Measurements from ENCODE around the gene C4orf50. TPM values are rescaled to one million over a fixed set of nuclear protein-coding genes. Genes with fewer than 3 reads are reported as not detected.

C4orf50 gene
- total RNA-seq, 5 donors from 2014 or later (not counting 1 experiment from before 2014, with no cell fraction given): 0.28 to 3.0 (median 0.54) TPM

- Mint-ChIP-seq H3K4me1 (peaks cover 0 to 4% (median 2%) of the 10 kb centered on the region in 3 donors), H3K27me3 (peaks cover 37 to 44% of the 10 kb centered on the region in 2 donors), H3K4me3 (no peak overlapping the region), H3K9me3 (peaks cover 0 to 4% (median 0%) of the 10 kb centered on the region in 3 donors), H3K36me3 (no peaks in the 10 kb centered on the region), H3K27ac (no peak overlapping the region)
- WGBS (ENCODE audit: insufficient coverage): 100% methylated on average over 1 of the region's 1 CpG
- no peak for DNase-seq
- ChIA-PET POLR2A (no interaction called here), CTCF (no interaction called here)
- Histone ChIP-seq H3K9me3 (no peaks in the 10 kb centered on the region), H3K27me3 (replicated peaks in 1 of 2; ENCODE audit: control insufficient read depth in 2 of 2, extremely low read depth in 1 of 2, insufficient read depth in 2 of 2, low read length in 1 of 2) (peaks cover 3 to 28% of the 10 kb centered on the region in 2 experiments), H3K36me3 (ENCODE audit: control insufficient read depth in 2 of 2, extremely low read depth in 1 of 2, insufficient read depth in 1 of 2, low read length in 1 of 2) (no peaks in the 10 kb centered on the region), H3K4me1 (ENCODE audit: control insufficient read depth in 1 of 2, extremely low read depth in 1 of 2, insufficient read depth in 2 of 2, low read length in 2 of 2) (peaks cover 0 to 7% of the 10 kb centered on the region in 2 experiments), H3K27ac (ENCODE audit: low read length) (no peak overlapping the region), H3K4me3 (ENCODE audit: control insufficient read depth in 1 of 2, extremely low read depth in 1 of 2, low read length in 1 of 2) (no peak overlapping the region)
- ATAC-seq (replicated peaks in 1 of 4): no peak
Observed at GRCh38 chr4:5883916-5884315, 134.3 kb downstream of the C4orf50 start.

- Mint-ChIP-seq H3K9me3 (peaks cover 0 to 5% (median 0%) of the 10 kb centered on the region in 3 donors), H3K4me3 (no peak overlapping the region), H3K27ac (no peak overlapping the region), H3K36me3 (no peaks in the 10 kb centered on the region), H3K4me1 (peaks cover 0 to 1% (median 0%) of the 10 kb centered on the region in 3 donors), H3K27me3 (peaks cover 35 to 42% of the 10 kb centered on the region in 2 donors)
- no peaks in the 10 kb centered on the region for H3K9me3 ChIP-seq
- POLR2A ChIA-PET: no interaction called here
- H3K36me3 ChIP-seq (ENCODE audit: control insufficient read depth in 2 of 2, extremely low read depth in 1 of 2, insufficient read depth in 1 of 2, low read length in 1 of 2): no peaks in the 10 kb centered on the region
- CTCF ChIA-PET: no interaction called here
- no peak for DNase-seq
- WGBS (ENCODE audit: insufficient coverage): 65% methylated on average over 3 of the region's 3 CpGs
- peaks cover 0 to 7% of the 10 kb centered on the region in 2 experiments for H3K4me1 ChIP-seq (ENCODE audit: control insufficient read depth in 1 of 2, extremely low read depth in 1 of 2, insufficient read depth in 2 of 2, low read length in 2 of 2)
- peaks cover 3 to 25% of the 10 kb centered on the region in 2 experiments for H3K27me3 ChIP-seq (replicated peaks in 1 of 2; ENCODE audit: control insufficient read depth in 2 of 2, extremely low read depth in 1 of 2, insufficient read depth in 2 of 2, low read length in 1 of 2)
- ATAC-seq (replicated peaks in 1 of 4): no peak
- no peak overlapping the region for H3K27ac ChIP-seq (ENCODE audit: low read length)
- no peak overlapping the region for H3K4me3 ChIP-seq (ENCODE audit: control insufficient read depth in 1 of 2, extremely low read depth in 1 of 2, low read length in 1 of 2)
Observed at GRCh38 chr4:5882947-5883346, 135.3 kb downstream of the C4orf50 start.

- ChIA-PET POLR2A (no interaction called here), CTCF (no interaction called here)
- H3K4me3 Mint-ChIP-seq: no peak overlapping the region
- no peak overlapping the region for H3K4me3 ChIP-seq (ENCODE audit: control insufficient read depth in 1 of 2, extremely low read depth in 1 of 2, low read length in 1 of 2)
- ATAC-seq (replicated peaks in 1 of 4) (no peak), DNase-seq (no peak)
- H3K27ac ChIP-seq (ENCODE audit: low read length): no peak overlapping the region
- no peak overlapping the region for H3K27ac Mint-ChIP-seq
- peaks cover 0 to 1% (median 0%) of the 10 kb centered on the region in 3 donors for H3K4me1 Mint-ChIP-seq
- H3K9me3 ChIP-seq: no peaks in the 10 kb centered on the region
- 63% methylated on average over 2 of the region's 4 CpGs for WGBS (ENCODE audit: insufficient coverage)
- peaks cover 1 to 9% of the 10 kb centered on the region in 2 experiments for H3K27me3 ChIP-seq (replicated peaks in 1 of 2; ENCODE audit: control insufficient read depth in 2 of 2, extremely low read depth in 1 of 2, insufficient read depth in 2 of 2, low read length in 1 of 2)
- peaks cover 31 to 32% of the 10 kb centered on the region in 2 donors for H3K27me3 Mint-ChIP-seq
- H3K4me1 ChIP-seq (ENCODE audit: control insufficient read depth in 1 of 2, extremely low read depth in 1 of 2, insufficient read depth in 2 of 2, low read length in 2 of 2): no peaks in the 10 kb centered on the region
- H3K36me3 Mint-ChIP-seq: no peaks in the 10 kb centered on the region
- H3K9me3 Mint-ChIP-seq: peaks cover 0 to 5% (median 0%) of the 10 kb centered on the region in 3 donors
- H3K36me3 ChIP-seq (ENCODE audit: control insufficient read depth in 2 of 2, extremely low read depth in 1 of 2, insufficient read depth in 1 of 2, low read length in 1 of 2): no peaks in the 10 kb centered on the region
Observed at GRCh38 chr4:5881340-5881739, 136.9 kb downstream of the C4orf50 start.

DNA sequence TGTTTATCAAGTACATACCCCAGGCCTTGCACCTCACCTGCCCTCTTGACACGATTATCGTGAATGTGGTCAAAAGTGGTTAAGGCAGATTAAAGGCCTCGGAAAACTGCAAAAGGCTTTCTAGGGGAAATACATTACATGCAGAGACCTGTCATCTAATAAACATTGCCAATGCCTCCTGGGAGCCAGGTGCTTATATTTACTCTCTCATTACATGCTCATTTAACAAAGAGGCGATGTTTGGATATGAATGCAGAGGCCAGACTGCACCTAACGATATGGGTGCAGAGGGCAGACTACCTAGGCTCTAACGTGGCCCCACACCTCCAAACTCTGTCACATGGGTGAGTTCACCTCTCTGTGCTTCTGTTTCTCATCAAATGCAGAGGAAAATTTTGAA lies 139.9 kb downstream of the C4orf50 start:
- Histone ChIP-seq H3K9me3 (no peaks in the 10 kb centered on the region), H3K36me3 (ENCODE audit: control insufficient read depth in 2 of 2, extremely low read depth in 1 of 2, insufficient read depth in 1 of 2, low read length in 1 of 2) (no peaks in the 10 kb centered on the region), H3K4me3 (ENCODE audit: control insufficient read depth in 1 of 2, extremely low read depth in 1 of 2, low read length in 1 of 2) (no peak overlapping the region), H3K27ac (ENCODE audit: low read length) (no peak overlapping the region), H3K27me3 (replicated peaks in 1 of 2; ENCODE audit: control insufficient read depth in 2 of 2, extremely low read depth in 1 of 2, insufficient read depth in 2 of 2, low read length in 1 of 2) (no peaks in the 10 kb centered on the region), H3K4me1 (ENCODE audit: control insufficient read depth in 1 of 2, extremely low read depth in 1 of 2, insufficient read depth in 2 of 2, low read length in 2 of 2) (no peaks in the 10 kb centered on the region)
- Mint-ChIP-seq H3K36me3 (no peaks in the 10 kb centered on the region), H3K4me1 (no peaks in the 10 kb centered on the region), H3K9me3 (peaks cover 0 to 5% (median 0%) of the 10 kb centered on the region in 3 donors), H3K27me3 (peaks cover 8 to 17% of the 10 kb centered on the region in 2 donors), H3K27ac (no peak overlapping the region), H3K4me3 (no peak overlapping the region)
- POLR2A ChIA-PET: no interaction called here
- CTCF ChIA-PET: no interaction called here
- ATAC-seq (replicated peaks in 1 of 4) (no peak), DNase-seq (no peak)
- WGBS (ENCODE audit: insufficient coverage): no CpG with 5 or more reads among the region's 6 CpGs

DNA sequence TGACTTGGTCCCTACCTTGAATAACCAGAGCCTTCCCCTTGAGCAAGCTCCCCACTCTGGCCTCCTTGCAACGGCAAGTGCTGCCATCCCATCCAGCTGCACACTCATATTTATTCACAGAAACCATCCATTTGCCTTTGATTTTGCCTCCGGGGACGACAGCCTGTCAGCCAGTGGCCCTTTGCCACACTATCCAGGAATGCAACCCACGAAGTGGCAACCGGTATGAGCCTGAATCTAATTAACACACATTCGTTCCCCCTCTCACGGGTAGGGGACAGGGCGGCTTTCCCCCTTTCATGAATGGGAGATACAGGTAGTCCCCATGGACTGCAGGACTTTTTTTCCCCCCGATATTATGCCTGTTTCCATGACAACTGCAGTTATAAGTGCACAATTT lies 140.8 kb downstream of the C4orf50 start:
- no peak for DNase-seq
- no peaks in the 10 kb centered on the region for H3K4me1 Mint-ChIP-seq
- POLR2A ChIA-PET: no interaction called here
- peaks cover 5 to 13% of the 10 kb centered on the region in 2 donors for H3K27me3 Mint-ChIP-seq
- H3K27me3 ChIP-seq (replicated peaks in 1 of 2; ENCODE audit: control insufficient read depth in 2 of 2, extremely low read depth in 1 of 2, insufficient read depth in 2 of 2, low read length in 1 of 2): no peaks in the 10 kb centered on the region
- WGBS (ENCODE audit: insufficient coverage): 88% methylated on average over 6 of the region's 9 CpGs
- no peak overlapping the region for H3K27ac ChIP-seq (ENCODE audit: low read length)
- H3K27ac Mint-ChIP-seq: no peak overlapping the region
- H3K9me3 ChIP-seq: no peaks in the 10 kb centered on the region
- CTCF ChIA-PET: no interaction called here
- no peak for ATAC-seq (replicated peaks in 1 of 4)
- H3K36me3 ChIP-seq (ENCODE audit: control insufficient read depth in 2 of 2, extremely low read depth in 1 of 2, insufficient read depth in 1 of 2, low read length in 1 of 2): no peaks in the 10 kb centered on the region
- no peak overlapping the region for H3K4me3 ChIP-seq (ENCODE audit: control insufficient read depth in 1 of 2, extremely low read depth in 1 of 2, low read length in 1 of 2)
- H3K9me3 Mint-ChIP-seq: peaks cover 0 to 5% (median 0%) of the 10 kb centered on the region in 3 donors
- H3K4me3 Mint-ChIP-seq: no peak overlapping the region
- no peaks in the 10 kb centered on the region for H3K36me3 Mint-ChIP-seq
- H3K4me1 ChIP-seq (ENCODE audit: control insufficient read depth in 1 of 2, extremely low read depth in 1 of 2, insufficient read depth in 2 of 2, low read length in 2 of 2): no peaks in the 10 kb centered on the region

DNA sequence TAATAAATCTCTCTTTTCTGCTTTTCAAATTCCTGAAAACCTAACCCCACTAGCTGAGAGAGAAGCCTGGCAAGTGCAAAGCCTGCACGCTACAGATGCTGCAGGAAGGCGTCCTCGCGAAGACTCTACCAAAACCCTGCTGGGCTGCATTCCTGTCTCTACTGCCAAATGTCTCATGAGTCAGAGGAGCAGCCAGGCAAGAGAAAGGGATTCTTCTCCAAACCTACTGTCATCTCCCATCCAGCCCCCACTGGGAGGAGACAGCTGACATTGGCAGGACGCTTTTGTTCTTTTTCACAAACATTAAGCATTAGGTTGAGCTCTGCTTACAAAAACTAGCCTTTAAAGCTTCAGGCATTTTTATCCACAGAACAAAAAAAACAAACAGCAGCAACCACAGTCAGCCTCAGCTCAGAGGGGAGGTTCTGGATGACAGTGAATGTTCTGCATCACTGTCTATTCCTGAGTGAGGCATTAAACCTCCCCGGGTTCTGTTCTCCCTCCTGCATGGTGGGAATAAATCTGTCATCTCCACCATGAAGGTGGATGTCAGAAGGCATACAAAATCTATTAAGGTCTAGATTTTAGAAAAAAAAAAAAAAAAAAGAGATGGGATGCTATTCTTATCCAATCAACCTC lies 143.3 kb downstream of the C4orf50 start:
- no peaks in the 10 kb centered on the region for H3K36me3 ChIP-seq (ENCODE audit: control insufficient read depth in 2 of 2, extremely low read depth in 1 of 2, insufficient read depth in 1 of 2, low read length in 1 of 2)
- 27% methylated on average over 4 of the region's 6 CpGs for WGBS (ENCODE audit: insufficient coverage)
- ATAC-seq (replicated peaks in 1 of 4) (no peak), DNase-seq (no peak)
- H3K36me3 Mint-ChIP-seq: no peaks in the 10 kb centered on the region
- no peaks in the 10 kb centered on the region for H3K9me3 ChIP-seq
- CTCF ChIA-PET: no interaction called here
- peaks cover 13 to 18% of the 10 kb centered on the region in 2 donors for H3K27me3 Mint-ChIP-seq
- peaks cover 0 to 8% of the 10 kb centered on the region in 2 experiments for H3K27me3 ChIP-seq (replicated peaks in 1 of 2; ENCODE audit: control insufficient read depth in 2 of 2, extremely low read depth in 1 of 2, insufficient read depth in 2 of 2, low read length in 1 of 2)
- no peak overlapping the region for H3K4me3 Mint-ChIP-seq
- peaks cover 0 to 4% of the 10 kb centered on the region in 2 experiments for H3K4me1 ChIP-seq (ENCODE audit: control insufficient read depth in 1 of 2, extremely low read depth in 1 of 2, insufficient read depth in 2 of 2, low read length in 2 of 2)
- H3K27ac ChIP-seq (ENCODE audit: low read length): no peak overlapping the region
- no peak overlapping the region for H3K4me3 ChIP-seq (ENCODE audit: control insufficient read depth in 1 of 2, extremely low read depth in 1 of 2, low read length in 1 of 2)
- no peak overlapping the region for H3K27ac Mint-ChIP-seq
- POLR2A ChIA-PET: no interaction called here
- peaks cover 0 to 5% (median 0%) of the 10 kb centered on the region in 3 donors for H3K9me3 Mint-ChIP-seq
- H3K4me1 Mint-ChIP-seq: peaks cover 0 to 4% (median 0%) of the 10 kb centered on the region in 3 donors

Data from T-cell (primary cell).